Activated CD8-positive, alpha-beta T cell treated with anti-CD3 and anti-CD28 coated beads, Interleukin-2, amount 10 ng/mL, durations not matched to agents 7 days and 5 days (primary cell): Measurements from ENCODE around the gene SAP30. TPM values are rescaled to one million over a fixed set of nuclear protein-coding genes. Genes with fewer than 3 reads are reported as not detected.

Experiments used
- ATAC-seq: fragments of 150-1000 bp; cut with Tn5 transposase; one replicate; pipeline ENCODE4 v1.10.0; 2021; ENCODE audit warnings: moderate library complexity
- CTCF ChIA-PET: fragments of 350-600 bp; sonication (Branson Sonifier 250); formaldehyde crosslinking; loops from one replicate; lab custom pipeline; 2021; ENCODE audit warnings: antibody characterized with exemption; lab: Charles Lee
- POLR2A ChIA-PET: fragments of 350-600 bp; sonication (Branson Sonifier 250); formaldehyde crosslinking; loops from one replicate; lab custom pipeline; 2021; ENCODE audit warnings: antibody characterized with exemption; lab: Charles Lee
- DNase-seq: peaks from one replicate; pipeline ENCODE4 v3.0.0-alpha.2; 2020
- H3K27ac Mint-ChIP-seq: one replicate; pipeline ENCODE4 v1.8.0; 2021; ENCODE audit warnings: mild to moderate bottlenecking, mixed read lengths
- H3K27me3 Mint-ChIP-seq: one replicate; pipeline ENCODE4 v1.8.0; 2021; ENCODE audit warnings: low read depth, mixed read lengths
- H3K36me3 Mint-ChIP-seq: one replicate; pipeline ENCODE4 v1.8.0; 2021; ENCODE audit warnings: low read depth, mixed read lengths
- H3K4me1 Mint-ChIP-seq: one replicate; pipeline ENCODE4 v1.8.0; 2021; ENCODE audit warnings: low read depth, mixed read lengths
- H3K4me3 Mint-ChIP-seq: one replicate; pipeline ENCODE4 v1.8.0; 2021; ENCODE audit warnings: mild to moderate bottlenecking, mixed read lengths
- H3K9me3 Mint-ChIP-seq: one replicate; pipeline ENCODE4 v1.8.0; 2022; ENCODE audit warnings: mixed read lengths; ENCODE audit not compliant: insufficient read depth
- total RNA-seq, 2 experiments: library from RNA; stranded (reverse); gene quantifications; one replicate each; pipeline ENCODE4 v1.2.3, GENCODE V29; 2021

SAP30 gene
- 10 to 100 TPM; 19.7 to 21.0 TPM for total RNA-seq

DNA sequence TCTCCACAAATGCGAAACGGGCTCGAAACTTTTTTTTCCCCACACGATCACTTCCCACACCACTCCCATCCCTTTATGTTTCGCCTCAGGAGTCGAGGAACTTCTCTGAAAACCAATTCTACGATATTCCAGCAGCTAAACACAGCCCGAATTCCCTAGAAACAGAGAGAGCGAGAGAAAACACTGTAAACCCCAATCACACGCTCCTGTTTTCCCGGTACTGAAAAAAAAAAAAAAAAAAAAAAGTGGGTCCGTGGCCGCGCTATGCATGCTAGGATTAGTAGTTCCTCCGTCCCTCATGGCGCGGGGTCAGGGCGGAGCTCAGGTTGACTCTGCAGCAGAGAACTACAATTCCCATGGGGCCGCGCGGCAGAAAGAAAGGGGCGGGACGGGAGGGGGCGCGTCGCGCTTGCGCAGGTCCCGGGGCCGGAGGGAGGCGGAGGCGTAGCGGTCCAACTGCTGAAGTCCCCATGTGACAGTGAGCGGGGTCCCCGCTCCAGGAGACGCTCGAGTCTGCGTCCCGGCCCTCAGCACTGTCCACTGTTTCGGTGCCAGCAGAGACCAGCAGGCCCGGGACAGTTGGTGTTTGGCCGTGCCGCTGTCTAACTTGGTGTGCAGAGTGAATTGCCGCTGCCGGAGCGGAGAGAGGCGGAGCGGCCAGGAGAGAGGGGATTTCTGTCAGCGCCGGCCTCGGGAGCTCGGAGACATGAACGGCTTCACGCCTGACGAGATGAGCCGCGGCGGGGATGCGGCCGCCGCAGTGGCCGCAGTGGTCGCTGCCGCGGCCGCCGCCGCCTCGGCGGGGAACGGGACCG is at the start of gene SAP30:
Gene SAP30, plus strand, starts transcription at position 478 of the 815 bp plus-strand sequence. Its CDS starts 229 bp downstream, at position 707.
- ChIA-PET POLR2A (interaction anchor here (0.9 to 9.4 kb wide), 4 partner anchors 14 to 42 kb away, joined by 3 to 329 read pairs (median 6); partner anchors contain the start of gene HMGB2), CTCF (interaction anchor here (1.3 to 5.8 kb wide), 8 partner anchors 26 to 124 kb away, joined by 3 to 48 read pairs (median 8); partner anchors contain the start of gene HMGB2)
- Mint-ChIP-seq H3K27me3 (no peaks in the 10 kb centered on the region), H3K4me3 (peak within 1 kb of the TSS; percentile 100), H3K9me3 (no peaks in the 10 kb centered on the region), H3K4me1 (peaks cover 33% of the 10 kb centered on the region), H3K27ac (peak within 1 kb of the TSS; percentile 96), H3K36me3 (peaks cover 21% of the 10 kb centered on the region)
- ATAC-seq (peak; percentile 82), DNase-seq (peak; percentile 98)

- ChIA-PET POLR2A (interaction anchor here (1.7 kb wide), 1 partner anchor 9 kb away, joined by 9 read pairs; the partner anchor contains the start of gene HMGB2), CTCF (no interaction called here)
- DNase-seq (no peak), ATAC-seq (no peak)
- H3K4me3 Mint-ChIP-seq: no peak overlapping the region
- H3K27ac Mint-ChIP-seq: no peak overlapping the region
- H3K9me3 Mint-ChIP-seq: no peaks in the 10 kb centered on the region
- peaks cover 16% of the 10 kb centered on the region for H3K4me1 Mint-ChIP-seq
- H3K27me3 Mint-ChIP-seq: no peaks in the 10 kb centered on the region
- H3K36me3 Mint-ChIP-seq: peaks cover 50% of the 10 kb centered on the region
Measured at GRCh38 chr4:173325007-173325736, 45.6 kb upstream of the SAP30 start.

DNA sequence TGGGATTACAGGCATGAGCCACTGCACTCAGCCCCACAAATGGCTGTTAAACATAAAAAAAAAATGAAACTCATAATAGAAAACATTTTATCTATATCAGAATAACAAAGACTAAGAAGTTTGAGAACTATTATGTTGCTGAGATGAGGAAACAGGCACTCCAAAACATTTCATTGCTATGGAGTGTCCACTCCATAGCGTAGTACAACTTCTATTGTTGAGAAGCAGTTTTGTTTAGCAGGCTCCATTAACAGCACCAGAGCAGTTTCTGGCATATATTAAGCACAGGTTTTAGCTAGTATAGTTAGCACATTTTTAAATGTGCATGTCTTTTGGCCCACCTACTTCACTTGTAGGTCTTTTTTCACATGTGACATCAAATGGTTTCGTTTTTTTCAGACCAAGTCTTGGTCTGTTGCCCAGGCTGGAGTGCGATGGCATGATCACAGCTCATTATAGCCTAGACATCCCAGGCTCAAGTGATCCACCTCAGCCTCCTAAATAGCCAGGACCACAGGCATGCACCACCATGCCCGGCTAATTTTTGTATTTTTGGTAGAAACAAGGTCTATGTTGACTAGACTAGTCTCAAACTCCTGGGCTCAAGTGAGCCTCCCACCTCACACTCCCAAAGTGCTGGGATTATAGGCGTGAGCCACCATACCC is 42.4 kb upstream of the SAP30 start:
- DNase-seq: no peak
- ChIA-PET CTCF (no interaction called here), POLR2A (interaction anchor here (0.6 to 1.1 kb wide), 3 partner anchors 16 to 96 kb away, joined by 3 to 4 read pairs (median 3); no protein-coding TSS in a partner anchor)
- peaks cover 29% of the 10 kb centered on the region for H3K4me1 Mint-ChIP-seq
- H3K27ac Mint-ChIP-seq: no peak overlapping the region
- no peaks in the 10 kb centered on the region for H3K9me3 Mint-ChIP-seq
- H3K27me3 Mint-ChIP-seq: no peaks in the 10 kb centered on the region
- H3K4me3 Mint-ChIP-seq: no peak overlapping the region
- no peak for ATAC-seq
- peaks cover 65% of the 10 kb centered on the region for H3K36me3 Mint-ChIP-seq

DNA sequence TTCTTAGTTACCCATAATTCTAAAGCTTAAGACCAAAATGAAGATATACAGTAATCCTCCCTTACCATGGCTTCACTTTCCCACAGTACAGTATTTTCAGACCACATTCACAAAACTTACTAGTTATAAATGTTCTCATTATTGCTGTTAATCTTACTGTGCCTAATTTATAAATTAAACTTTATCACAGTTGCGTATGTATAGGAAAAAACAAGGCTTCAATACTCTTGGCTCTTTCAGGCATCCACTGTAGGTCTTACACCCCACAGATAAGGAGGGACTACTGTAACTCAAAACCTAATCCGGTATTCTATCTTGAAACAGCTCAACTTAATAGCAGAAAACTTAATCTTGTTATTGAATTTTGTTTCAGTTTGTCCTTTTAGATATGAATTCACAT is 40.2 kb upstream of the SAP30 start:
- Mint-ChIP-seq H3K36me3 (peaks cover 65% of the 10 kb centered on the region), H3K9me3 (no peaks in the 10 kb centered on the region), H3K4me3 (peak overlapping the region; percentile 61), H3K27me3 (no peaks in the 10 kb centered on the region), H3K27ac (peak overlapping the region; percentile 43), H3K4me1 (peaks cover 29% of the 10 kb centered on the region)
- ChIA-PET CTCF (interaction anchor here (1.2 to 2.4 kb wide), 5 partner anchors 9 to 90 kb away, joined by 3 to 17 read pairs (median 6); no protein-coding TSS in a partner anchor), POLR2A (interaction anchor here (0.7 to 8.4 kb wide), 3 partner anchors 11 to 40 kb away, joined by 3 to 329 read pairs (median 6); partner anchors contain the start of gene SAP30)
- no peak for ATAC-seq
- DNase-seq: no peak

DNA sequence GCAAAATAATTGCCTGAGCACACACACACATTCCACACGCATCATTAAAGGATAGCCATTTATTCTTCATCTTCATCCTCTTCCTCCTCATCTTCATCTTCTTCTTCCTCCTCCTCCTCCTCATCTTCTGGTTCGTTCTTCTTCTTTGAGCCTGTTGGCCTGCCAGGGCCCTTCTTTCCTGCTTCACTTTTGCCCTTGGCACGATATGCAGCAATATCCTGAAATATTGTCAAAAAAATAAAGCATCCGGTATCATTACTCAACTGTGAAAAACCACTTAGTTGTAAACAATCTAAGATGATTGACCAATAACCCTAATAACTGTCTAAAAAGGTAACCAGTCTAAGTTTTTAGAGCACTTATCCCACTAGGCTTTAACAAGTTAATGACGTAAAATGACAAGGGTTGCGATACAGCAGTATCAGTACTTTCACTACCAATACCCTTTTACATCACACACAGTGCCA is 38.7 kb upstream of the SAP30 start:
- POLR2A ChIA-PET: interaction anchor here (1.0 to 8.4 kb wide), 2 partner anchors 39 to 58 kb away, joined by 4 to 329 read pairs; partner anchors contain the start of gene SAP30
- CTCF ChIA-PET: interaction anchor here (0.9 to 6.0 kb wide), 7 partner anchors 10 to 88 kb away, joined by 3 to 48 read pairs (median 7); partner anchors contain the start of gene SAP30
- H3K36me3 Mint-ChIP-seq: peaks cover 52% of the 10 kb centered on the region
- H3K4me1 Mint-ChIP-seq: peaks cover 34% of the 10 kb centered on the region
- no peaks in the 10 kb centered on the region for H3K9me3 Mint-ChIP-seq
- peak overlapping the region; percentile 98 for H3K27ac Mint-ChIP-seq
- peak overlapping the region; percentile 97 for H3K4me3 Mint-ChIP-seq
- DNase-seq (no peak), ATAC-seq (no peak)
- no peaks in the 10 kb centered on the region for H3K27me3 Mint-ChIP-seq

GRCh38 chr4:173332963-173333657 is 37.6 kb upstream of the SAP30 start:
- POLR2A ChIA-PET: interaction anchor here (1.1 to 8.4 kb wide), 13 partner anchors 8 to 1167 kb away, joined by 3 to 329 read pairs (median 9); partner anchors contain the start of genes GALNT7 and SAP30
- H3K27ac Mint-ChIP-seq: peak overlapping the region; percentile 98
- H3K36me3 Mint-ChIP-seq: peaks cover 47% of the 10 kb centered on the region
- CTCF ChIA-PET: interaction anchor here (1.8 to 6.0 kb wide), 4 partner anchors 14 to 87 kb away, joined by 11 to 48 read pairs (median 12); partner anchors contain the start of gene SAP30
- peaks cover 40% of the 10 kb centered on the region for H3K4me1 Mint-ChIP-seq
- peak overlapping the region; percentile 97 for H3K4me3 Mint-ChIP-seq
- DNase-seq (no peak), ATAC-seq (no peak)
- no peaks in the 10 kb centered on the region for H3K9me3 Mint-ChIP-seq
- no peaks in the 10 kb centered on the region for H3K27me3 Mint-ChIP-seq

DNA sequence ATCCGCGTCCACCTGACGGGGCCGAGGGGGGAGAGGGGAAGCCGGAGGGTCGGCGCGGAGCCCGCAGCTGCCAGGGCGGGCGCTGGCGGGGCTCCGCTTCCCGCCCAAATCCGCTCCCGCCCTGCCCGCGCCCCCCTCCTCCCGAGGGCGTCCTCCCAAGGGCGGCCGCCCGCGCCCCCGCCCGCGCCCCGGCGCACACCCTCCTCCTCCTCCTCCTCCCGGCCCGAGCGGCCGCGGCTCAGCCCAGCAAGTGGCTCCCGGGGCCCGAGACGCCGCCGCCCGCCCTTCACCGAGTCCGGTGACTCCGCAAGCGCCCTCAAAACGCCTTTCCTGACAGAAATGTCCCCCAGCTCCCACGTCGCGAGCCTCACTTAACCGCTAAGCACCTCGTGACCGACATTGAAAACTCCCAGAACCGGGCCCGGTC is 37.1 kb upstream of the SAP30 start:
- CTCF ChIA-PET: interaction anchor here (0.9 to 6.0 kb wide), 7 partner anchors 12 to 87 kb away, joined by 3 to 48 read pairs (median 11); partner anchors contain the start of gene SAP30
- Mint-ChIP-seq H3K27ac (peak overlapping the region; percentile 98), H3K36me3 (peaks cover 47% of the 10 kb centered on the region), H3K9me3 (no peaks in the 10 kb centered on the region), H3K4me1 (peaks cover 40% of the 10 kb centered on the region), H3K27me3 (no peaks in the 10 kb centered on the region), H3K4me3 (peak overlapping the region; percentile 97)
- DNase-seq: no peak
- ATAC-seq: peak; percentile 5
- POLR2A ChIA-PET: interaction anchor here (0.6 to 8.4 kb wide), 14 partner anchors 8 to 1166 kb away, joined by 3 to 329 read pairs (median 8); partner anchors contain the start of genes GALNT7 and SAP30

DNA sequence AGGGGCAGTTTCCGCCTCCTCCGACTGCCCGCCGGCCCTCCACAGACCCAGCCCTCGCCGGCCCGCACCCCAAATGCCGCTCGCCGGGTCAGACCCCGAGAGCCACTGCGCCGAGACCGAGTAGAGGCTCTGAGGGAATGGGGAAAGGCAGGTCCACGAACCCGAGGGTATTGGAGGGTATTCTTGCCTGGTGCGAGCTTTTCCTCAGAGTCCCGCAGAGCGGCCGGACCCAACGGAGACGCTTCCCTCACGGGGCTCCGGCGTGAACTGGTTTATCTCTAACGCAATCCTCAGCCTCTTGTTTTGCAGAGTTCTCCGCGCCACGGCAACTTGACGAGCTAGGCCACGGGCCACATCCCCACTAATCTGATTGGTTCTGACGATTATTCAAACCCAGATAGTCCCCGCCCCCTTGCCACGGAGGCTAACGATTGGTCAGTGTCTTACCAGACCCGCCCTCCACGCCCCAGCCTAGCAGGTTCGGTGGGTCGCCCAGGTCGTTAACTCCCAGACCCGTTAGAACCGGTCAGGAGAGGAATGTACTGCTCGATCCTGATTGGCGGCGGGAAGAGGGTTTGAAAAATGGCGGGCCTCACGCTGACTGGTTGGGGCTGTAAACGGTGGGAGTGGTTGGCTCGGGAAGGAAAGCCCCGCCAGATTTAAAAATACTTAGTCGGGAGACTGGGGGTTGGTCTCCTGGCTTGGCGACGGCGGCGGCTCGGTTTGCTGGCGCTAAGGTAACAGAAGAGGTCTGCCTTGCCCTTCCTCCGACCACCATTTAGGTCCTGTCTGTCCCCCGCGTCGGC is 36.5 kb upstream of the SAP30 start, which contains the start of gene HMGB2:
Gene HMGB2, minus strand, starts transcription at position 274 of the 806 bp plus-strand sequence. CDS start 709 bp downstream, outside the sequence.
- POLR2A ChIA-PET: interaction anchor here (0.6 to 8.4 kb wide), 18 partner anchors 9 to 1166 kb away, joined by 3 to 329 read pairs (median 6); partner anchors contain the start of genes GALNT7 and SAP30
- ATAC-seq (peak; percentile 95), DNase-seq (peak; percentile 100)
- Mint-ChIP-seq H3K4me1 (peaks cover 38% of the 10 kb centered on the region), H3K27ac (peak within 1 kb of the TSS; percentile 98), H3K27me3 (no peaks in the 10 kb centered on the region), H3K4me3 (peak within 1 kb of the TSS; percentile 97), H3K9me3 (no peaks in the 10 kb centered on the region), H3K36me3 (peaks cover 43% of the 10 kb centered on the region)
- CTCF ChIA-PET: interaction anchor here (0.6 to 6.0 kb wide), 10 partner anchors 13 to 86 kb away, joined by 3 to 48 read pairs (median 6); partner anchors contain the start of gene SAP30
